ENCODE measurements around the gene ANKRD63.

The ANKRD63 gene

GRCh38 chr15:40245666-40246450 lies 37.0 kb downstream of the ANKRD63 start:
- no peak for DNase-seq (ENCODE audit: low read depth in 2 of 3, low spot score in 2 of 3)

- DNase-seq (ENCODE audit: low read depth in 2 of 3, low spot score in 2 of 3), result no peak
These were observed 37.8 kb downstream of the ANKRD63 start for GRCh38 chr15:40244961-40245523.

GRCh38 chr15:40243126-40243810 lies 39.6 kb downstream of the ANKRD63 start:
- DNase-seq (ENCODE audit: low read depth in 2 of 3, low spot score in 2 of 3), result no peak

GRCh38 chr15:40242601-40243000 lies 40.3 kb downstream of the ANKRD63 start:
- no peak for DNase-seq (ENCODE audit: low read depth in 2 of 3, low spot score in 2 of 3)

- DNase-seq (ENCODE audit: low read depth in 2 of 3, low spot score in 2 of 3), result no peak
These were observed 40.7 kb downstream of the ANKRD63 start for GRCh38 chr15:40242213-40242599.

GRCh38 chr15:40241269-40242212 lies 41.3 kb downstream of the ANKRD63 start:
- DNase-seq (ENCODE audit: low read depth in 2 of 3, low spot score in 2 of 3), result no peak

GRCh38 chr15:40240619-40241221 lies 42.1 kb downstream of the ANKRD63 start:
- no peak for DNase-seq (ENCODE audit: low read depth in 2 of 3, low spot score in 2 of 3)

GRCh38 chr15:40239693-40240618 lies 42.9 kb downstream of the ANKRD63 start:
- no peak for DNase-seq (ENCODE audit: low read depth in 2 of 3, low spot score in 2 of 3)

GRCh38 chr15:40239404-40239692 lies 43.5 kb downstream of the ANKRD63 start:
- DNase-seq (ENCODE audit: low read depth in 2 of 3, low spot score in 2 of 3), result no peak

GRCh38 chr15:40238532-40239403 lies 44.1 kb downstream of the ANKRD63 start, which contains the start of gene PAK6:
Gene PAK6 (plus strand): TSS chr15:40239063. CDS start chr15:40264786, 25,723 bp downstream.
- DNase-seq (ENCODE audit: low read depth in 2 of 3, low spot score in 2 of 3), result no peak

- no peak for DNase-seq (ENCODE audit: low read depth in 2 of 3, low spot score in 2 of 3)
These were observed 47.5 kb downstream of the ANKRD63 start for GRCh38 chr15:40235201-40235885.

GRCh38 chr15:40234783-40235182 lies 48.1 kb downstream of the ANKRD63 start:
- DNase-seq (ENCODE audit: low read depth in 2 of 3, low spot score in 2 of 3), result no peak

- no peak for DNase-seq (ENCODE audit: low read depth in 2 of 3, low spot score in 2 of 3)
These were observed 48.9 kb downstream of the ANKRD63 start for GRCh38 chr15:40233727-40234577.

GRCh38 chr15:40232625-40233070 lies 50.2 kb downstream of the ANKRD63 start:
- no peak for DNase-seq (ENCODE audit: low read depth in 2 of 3, low spot score in 2 of 3)
